DOHH2 (cell line): ENCODE results near the gene CAMKMT.

ENCODE experiments used
- H3F3A ChIP-seq: fragments of 200-600 bp; sonication (generic), shearing (Covaris generic); 2 replicates; pipeline ENCODE4 v1.6.0; 2016; ENCODE audit warnings: antibody characterized with exemption, mild to moderate bottlenecking; ENCODE audit not compliant: control insufficient read depth, insufficient read depth
- H3K27ac ChIP-seq: fragments of 200-600 bp; sonication (generic); 2 replicates; pipeline ENCODE4 v1.5.1; 2014; ENCODE audit warnings: low read depth, mild to moderate bottlenecking, low read length, moderate library complexity
- H3K27me3 ChIP-seq: fragments of 200-600 bp; sonication (generic); 2 replicates; pipeline ENCODE4 v1.6.1; 2014; ENCODE audit warnings: mild to moderate bottlenecking, low read length, mixed read lengths; ENCODE audit not compliant: control insufficient read depth
- H3K36me3 ChIP-seq: fragments of 200-600 bp; sonication (generic); 2 replicates; pipeline ENCODE4 v1.6.1; 2014; ENCODE audit warnings: mild to moderate bottlenecking, low read length, moderate library complexity, mixed read lengths; ENCODE audit not compliant: control insufficient read depth
- H3K4me1 ChIP-seq: fragments of 200-600 bp; sonication (generic); 2 replicates; pipeline ENCODE4 v1.6.1; 2014; ENCODE audit warnings: mild to moderate bottlenecking, low read length, mixed read lengths; ENCODE audit not compliant: control insufficient read depth
- H3K4me2 ChIP-seq: fragments of 200-600 bp; sonication (generic); 2 replicates; pipeline ENCODE4 v1.6.0; 2014; ENCODE audit warnings: mild to moderate bottlenecking, low read length, moderate library complexity
- H3K4me3 ChIP-seq: fragments of 200-600 bp; sonication (generic); 2 replicates; pipeline ENCODE4 v1.5.1; 2014; ENCODE audit warnings: mild to moderate bottlenecking, low read length, mixed read lengths
- H3K79me2 ChIP-seq: fragments of 200-600 bp; sonication (generic); 2 replicates; pipeline ENCODE4 v1.6.1; 2014; ENCODE audit warnings: mild to moderate bottlenecking, low read length, mixed read lengths; ENCODE audit not compliant: control insufficient read depth
- H3K9me2 ChIP-seq: fragments of 200-600 bp; sonication (generic); replicated peaks from 2 replicates; pipeline ENCODE4 v1.6.1; 2014; ENCODE audit warnings: mild to moderate bottlenecking, low read length, mixed read lengths; ENCODE audit not compliant: control insufficient read depth
- H3K9me3 ChIP-seq: fragments of 200-600 bp; sonication (generic); 2 replicates; pipeline ENCODE4 v1.6.1; 2014; ENCODE audit warnings: antibody characterized with exemption, low read length, mixed read lengths; ENCODE audit not compliant: control insufficient read depth, insufficient read depth
- H4K20me1 ChIP-seq: fragments of 200-600 bp; sonication (generic); 2 replicates; pipeline ENCODE4 v1.6.0; 2014; ENCODE audit warnings: low read depth, mild to moderate bottlenecking, antibody characterized with exemption, low read length, moderate library complexity; ENCODE audit not compliant: control insufficient read depth, insufficient read depth
- CTCF ChIP-seq: fragments of 200-600 bp; sonication (generic); IDR thresholded peaks from one replicate; pipeline ENCODE4 v1.5.1; 2014; ENCODE audit warnings: antibody characterized with exemption, mild to moderate bottlenecking, low read depth, low read length; ENCODE audit not compliant: poor library complexity, severe bottlenecking
- EZH2phosphoT487 ChIP-seq: fragments of 200-600 bp; sonication (generic); IDR thresholded peaks from 2 replicates; pipeline ENCODE4 v1.6.1; 2017; ENCODE audit warnings: borderline replicate concordance, mild to moderate bottlenecking, antibody characterized with exemption, low read length, moderate library complexity, mixed read lengths

Gene CAMKMT

GRCh38 chr2:44674473-44675284, 312.9 kb downstream of the CAMKMT start:
- no peaks in the 10 kb centered on the region for H3K9me3 ChIP-seq
- no peaks in the 10 kb centered on the region for H3F3A ChIP-seq
- H3K27me3 ChIP-seq, result no peaks in the 10 kb centered on the region
- no peaks in the 10 kb centered on the region for H4K20me1 ChIP-seq
- H3K79me2 ChIP-seq, result no peaks in the 10 kb centered on the region
- peaks cover 11% of the 10 kb centered on the region for H3K4me1 ChIP-seq
- no peak overlapping the region for H3K27ac ChIP-seq
- H3K9me2 ChIP-seq, result no peaks in the 10 kb centered on the region
- no peak overlapping the region for H3K4me3 ChIP-seq
- no peak for TF ChIP-seq EZH2phosphoT487
- no peak for TF ChIP-seq CTCF
- no peaks in the 10 kb centered on the region for H3K36me3 ChIP-seq
- H3K4me2 ChIP-seq, result no peak overlapping the region; the same call in 1 of the 2 replicates

- Histone ChIP-seq H3K9me3 (no peaks in the 10 kb centered on the region), H3K4me1 (peaks cover 11% of the 10 kb centered on the region), H3K27ac (no peak overlapping the region), H3K9me2 (no peaks in the 10 kb centered on the region), H3F3A (no peaks in the 10 kb centered on the region), H3K4me3 (no peak overlapping the region), H4K20me1 (no peaks in the 10 kb centered on the region), H3K36me3 (no peaks in the 10 kb centered on the region), H3K79me2 (no peaks in the 10 kb centered on the region), H3K27me3 (no peaks in the 10 kb centered on the region), H3K4me2 (no peak overlapping the region)
- TF ChIP-seq CTCF, result no peak
- TF ChIP-seq EZH2phosphoT487, result no peak
These were observed 314.6 kb downstream of the CAMKMT start for GRCh38 chr2:44676379-44676778.

GRCh38 chr2:44679584-44679983, 317.8 kb downstream of the CAMKMT start:
- Histone ChIP-seq H3K79me2 (no peaks in the 10 kb centered on the region), H3K9me2 (no peaks in the 10 kb centered on the region), H3K4me3 (no peak overlapping the region), H4K20me1 (no peaks in the 10 kb centered on the region), H3K4me2 (no peak overlapping the region), H3K27ac (no peak overlapping the region), H3K36me3 (no peaks in the 10 kb centered on the region), H3F3A (no peaks in the 10 kb centered on the region), H3K9me3 (no peaks in the 10 kb centered on the region), H3K27me3 (no peaks in the 10 kb centered on the region), H3K4me1 (peaks cover 4% of the 10 kb centered on the region)
- TF ChIP-seq EZH2phosphoT487, result no peak
- TF ChIP-seq CTCF, result no peak
